Ishikawa (cell line): ENCODE measurements around the gene ADAMTS12.

Experiments
- EGR1 ChIP-seq: IDR thresholded peaks from 2 replicates; pipeline ENCODE4 v1.6.1; 2012
- EP300 ChIP-seq: IDR thresholded peaks from 2 replicates; pipeline ENCODE4 v1.6.1; 2012; ENCODE audit warnings: borderline replicate concordance
- FOXM1 ChIP-seq: IDR thresholded peaks from 2 replicates; pipeline ENCODE4 v1.6.1; 2012; ENCODE audit warnings: low read depth, borderline replicate concordance
- NFIC ChIP-seq: IDR thresholded peaks from 2 replicates; pipeline ENCODE4 v1.6.1; 2012
- RAD21 ChIP-seq: IDR thresholded peaks from 2 replicates; pipeline ENCODE4 v1.6.1; 2012; ENCODE audit warnings: low read depth
- TAF1 ChIP-seq: IDR thresholded peaks from 2 replicates; pipeline ENCODE4 v1.6.1; 2012; ENCODE audit warnings: low read depth, mild to moderate bottlenecking
- TCF12 ChIP-seq: IDR thresholded peaks from 2 replicates; pipeline ENCODE4 v1.6.1; 2012; ENCODE audit warnings: low read depth
- ZBTB7A ChIP-seq: IDR thresholded peaks from 2 replicates; pipeline ENCODE4 v1.6.1; 2012; ENCODE audit warnings: low read depth
- TF ChIP-seq, protein P1 (sequence below): IDR thresholded peaks from 2 replicates; pipeline ENCODE4 v1.6.1; 2012; ENCODE audit warnings: low read depth, mild to moderate bottlenecking
- TF ChIP-seq, protein P2 (sequence below): IDR thresholded peaks from 2 replicates; pipeline ENCODE4 v1.6.1; 2012
- TF ChIP-seq, protein P3 (sequence below): IDR thresholded peaks from 2 replicates; pipeline ENCODE4 v1.6.1; 2012

DNA sequence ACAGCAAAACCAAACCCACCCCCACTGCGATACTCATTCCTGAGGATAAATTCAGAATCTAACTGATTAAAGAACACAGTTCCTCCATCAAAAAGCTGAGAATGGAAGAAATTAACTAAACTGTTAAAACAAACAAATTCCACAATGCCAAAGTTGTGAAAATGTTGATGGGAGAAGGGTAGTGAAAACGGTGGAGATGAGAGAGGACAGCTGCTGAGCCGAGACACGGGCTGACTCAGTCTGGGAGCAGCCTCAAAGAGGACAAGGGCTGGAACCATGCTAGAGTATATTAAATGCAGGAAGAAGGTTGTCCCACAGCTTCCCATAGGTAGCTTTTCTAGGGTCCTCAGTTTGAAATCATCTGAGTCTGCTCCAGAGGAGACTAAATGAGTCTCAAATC lies 14.3 kb downstream of the ADAMTS12 start:
- TF ChIP-seq, protein P1, sequence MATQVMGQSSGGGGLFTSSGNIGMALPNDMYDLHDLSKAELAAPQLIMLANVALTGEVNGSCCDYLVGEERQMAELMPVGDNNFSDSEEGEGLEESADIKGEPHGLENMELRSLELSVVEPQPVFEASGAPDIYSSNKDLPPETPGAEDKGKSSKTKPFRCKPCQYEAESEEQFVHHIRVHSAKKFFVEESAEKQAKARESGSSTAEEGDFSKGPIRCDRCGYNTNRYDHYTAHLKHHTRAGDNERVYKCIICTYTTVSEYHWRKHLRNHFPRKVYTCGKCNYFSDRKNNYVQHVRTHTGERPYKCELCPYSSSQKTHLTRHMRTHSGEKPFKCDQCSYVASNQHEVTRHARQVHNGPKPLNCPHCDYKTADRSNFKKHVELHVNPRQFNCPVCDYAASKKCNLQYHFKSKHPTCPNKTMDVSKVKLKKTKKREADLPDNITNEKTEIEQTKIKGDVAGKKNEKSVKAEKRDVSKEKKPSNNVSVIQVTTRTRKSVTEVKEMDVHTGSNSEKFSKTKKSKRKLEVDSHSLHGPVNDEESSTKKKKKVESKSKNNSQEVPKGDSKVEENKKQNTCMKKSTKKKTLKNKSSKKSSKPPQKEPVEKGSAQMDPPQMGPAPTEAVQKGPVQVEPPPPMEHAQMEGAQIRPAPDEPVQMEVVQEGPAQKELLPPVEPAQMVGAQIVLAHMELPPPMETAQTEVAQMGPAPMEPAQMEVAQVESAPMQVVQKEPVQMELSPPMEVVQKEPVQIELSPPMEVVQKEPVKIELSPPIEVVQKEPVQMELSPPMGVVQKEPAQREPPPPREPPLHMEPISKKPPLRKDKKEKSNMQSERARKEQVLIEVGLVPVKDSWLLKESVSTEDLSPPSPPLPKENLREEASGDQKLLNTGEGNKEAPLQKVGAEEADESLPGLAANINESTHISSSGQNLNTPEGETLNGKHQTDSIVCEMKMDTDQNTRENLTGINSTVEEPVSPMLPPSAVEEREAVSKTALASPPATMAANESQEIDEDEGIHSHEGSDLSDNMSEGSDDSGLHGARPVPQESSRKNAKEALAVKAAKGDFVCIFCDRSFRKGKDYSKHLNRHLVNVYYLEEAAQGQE, result no peak
- TF ChIP-seq, protein P2, sequence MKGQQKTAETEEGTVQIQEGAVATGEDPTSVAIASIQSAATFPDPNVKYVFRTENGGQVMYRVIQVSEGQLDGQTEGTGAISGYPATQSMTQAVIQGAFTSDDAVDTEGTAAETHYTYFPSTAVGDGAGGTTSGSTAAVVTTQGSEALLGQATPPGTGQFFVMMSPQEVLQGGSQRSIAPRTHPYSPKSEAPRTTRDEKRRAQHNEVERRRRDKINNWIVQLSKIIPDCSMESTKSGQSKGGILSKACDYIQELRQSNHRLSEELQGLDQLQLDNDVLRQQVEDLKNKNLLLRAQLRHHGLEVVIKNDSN, result no peak
- TF ChIP-seq NFIC (no peak), FOXM1 (no peak), EP300 (no peak), TCF12 (no peak), ZBTB7A (no peak), EGR1 (no peak), RAD21 (no peak), TAF1 (no peak)
- TF ChIP-seq, protein P3, sequence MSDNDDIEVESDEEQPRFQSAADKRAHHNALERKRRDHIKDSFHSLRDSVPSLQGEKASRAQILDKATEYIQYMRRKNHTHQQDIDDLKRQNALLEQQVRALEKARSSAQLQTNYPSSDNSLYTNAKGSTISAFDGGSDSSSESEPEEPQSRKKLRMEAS, result no peak
